IMR-90 (cell line): Measurements from ENCODE around the gene UAP1. TPM values are rescaled to one million over a fixed set of nuclear protein-coding genes. Genes with fewer than 3 reads are reported as not detected.

ENCODE experiments used
- ATAC-seq: fragments of 200-7000 bp; cut with Tn5 transposase; 2 replicates; pipeline ENCODE4 v1.9.1; 2020; ENCODE audit warnings: low read depth, mild to moderate bottlenecking, moderate library complexity
- BruUV-seq: library from RNA; stranded (reverse); fragments of 400-500 nt; replicated peaks from 2 replicates; lab custom pipeline; 2021; lab: Mats Ljungman, UMichigan
- CTCF ChIA-PET: fragments of 300-600 bp; formaldehyde crosslinking; extraction: SDS; loops from one replicate; lab custom pipeline; 2021; ENCODE audit warnings: antibody characterized with exemption; lab: Yijun Ruan, JAX
- POLR2A ChIA-PET: fragments of 300-600 bp; sonication (Branson Sonifier 250); formaldehyde crosslinking; loops from one replicate; lab custom pipeline; 2022; ENCODE audit warnings: antibody characterized with exemption; ENCODE audit not compliant: unreplicated experiment; lab: Charles Lee
- DNase-seq: peaks from one replicate; pipeline ENCODE4 v3.0.0; 2013
- H2AFZ ChIP-seq: replicated peaks from 2 replicates; pipeline ENCODE3; 2013; ENCODE audit warnings: low read length, mild to moderate bottlenecking; ENCODE audit not compliant: poor library complexity
- H2AK5ac ChIP-seq: 2 replicates; pipeline ENCODE4 v1.6.1; 2013; ENCODE audit warnings: low read depth, low read length, inconsistent platforms
- H2AK9ac ChIP-seq: replicated peaks from 2 replicates; pipeline ENCODE3; 2013; ENCODE audit warnings: mild to moderate bottlenecking, low read depth, low read length, moderate library complexity; ENCODE audit not compliant: poor library complexity
- H2BK120ac ChIP-seq: 2 replicates; pipeline ENCODE4 v1.6.1; 2013; ENCODE audit warnings: low read depth, low read length, inconsistent platforms
- H2BK15ac ChIP-seq: 3 replicates; pipeline ENCODE4 v1.6.1; 2013; ENCODE audit warnings: low read depth, low read length, inconsistent platforms
- H2BK20ac ChIP-seq: 2 replicates; pipeline ENCODE4 v1.6.1; 2013; ENCODE audit warnings: low read depth, mild to moderate bottlenecking, inconsistent platforms, low read length, moderate library complexity
- H2BK5ac ChIP-seq: 2 replicates; pipeline ENCODE4 v1.6.1; 2013; ENCODE audit warnings: mild to moderate bottlenecking, low read depth, low read length, inconsistent platforms; ENCODE audit not compliant: poor library complexity, severe bottlenecking
- H3K14ac ChIP-seq: replicated peaks from 2 replicates; pipeline ENCODE4 v1.6.1; 2013; ENCODE audit warnings: low read depth, low read length, inconsistent platforms
- H3K18ac ChIP-seq: 2 replicates; pipeline ENCODE4 v1.6.1; 2013; ENCODE audit warnings: low read depth, low read length, control low read depth
- H3K23ac ChIP-seq: 2 replicates; pipeline ENCODE4 v1.6.1; 2013; ENCODE audit warnings: low read depth, low read length, inconsistent platforms
- H3K27ac ChIP-seq: 2 replicates; pipeline ENCODE4 v1.5.1; 2013; ENCODE audit warnings: mild to moderate bottlenecking, control low read depth, low read length; ENCODE audit not compliant: insufficient read depth
- H3K27me3 ChIP-seq: 2 replicates; pipeline ENCODE4 v1.6.1; 2013; ENCODE audit warnings: low read length; ENCODE audit not compliant: control insufficient read depth, insufficient read depth
- H3K36me3 ChIP-seq: 2 replicates; pipeline ENCODE4 v1.6.1; 2013; ENCODE audit warnings: low read length, mixed read lengths; ENCODE audit not compliant: control insufficient read depth, insufficient read depth
- H3K4ac ChIP-seq: 2 replicates; pipeline ENCODE4 v1.6.1; 2013; ENCODE audit warnings: low read depth, low read length, inconsistent platforms
- H3K4me1 ChIP-seq: 2 replicates; pipeline ENCODE4 v1.6.1; 2013; ENCODE audit warnings: low read length, mixed read lengths; ENCODE audit not compliant: control insufficient read depth, insufficient read depth
- H3K4me2 ChIP-seq: 2 replicates; pipeline ENCODE4 v1.6.1; 2013; ENCODE audit warnings: low read depth, mild to moderate bottlenecking, control low read depth, low read length, moderate library complexity
- H3K4me3 ChIP-seq: 2 replicates; pipeline ENCODE4 v1.5.1; 2013; ENCODE audit warnings: low read depth, mild to moderate bottlenecking, control low read depth, low read length, moderate library complexity; ENCODE audit not compliant: insufficient read depth
- H3K56ac ChIP-seq: 2 replicates; pipeline ENCODE4 v1.6.1; 2013; ENCODE audit warnings: low read length, inconsistent platforms; ENCODE audit not compliant: insufficient read depth; ENCODE audit errors: extremely low read depth
- H3K79me1 ChIP-seq, 2 experiments: 2 replicates each; pipeline ENCODE4 v1.6.1; 2013; ENCODE audit warnings: low read length in 2 of 2, inconsistent platforms in 1 of 2, low read depth in 1 of 2
- H3K9ac ChIP-seq: 2 replicates; pipeline ENCODE4 v1.6.1; 2013; ENCODE audit warnings: low read depth, low read length, control low read depth
- H3K9me1 ChIP-seq: 2 replicates; pipeline ENCODE4 v1.6.1; 2013; ENCODE audit warnings: low read length, inconsistent platforms; ENCODE audit not compliant: insufficient read depth
- H3K9me3 ChIP-seq: 2 replicates; pipeline ENCODE4 v1.6.1; 2013; ENCODE audit warnings: low read length; ENCODE audit not compliant: control insufficient read depth, insufficient read depth
- H4K20me1 ChIP-seq: 2 replicates; pipeline ENCODE4 v1.6.1; 2013; ENCODE audit warnings: low read length, inconsistent platforms; ENCODE audit not compliant: insufficient read depth
- H4K5ac ChIP-seq: 2 replicates; pipeline ENCODE4 v1.6.1; 2013; ENCODE audit warnings: mild to moderate bottlenecking, low read depth, low read length, control low read depth
- H4K8ac ChIP-seq, 2 experiments: 2 replicates each; pipeline ENCODE4 v1.6.1; 2013; ENCODE audit warnings: low read depth in 2 of 2, low read length in 2 of 2, control low read depth in 1 of 2, inconsistent platforms in 1 of 2
- H4K91ac ChIP-seq: 2 replicates; pipeline ENCODE4 v1.6.1; 2013; ENCODE audit warnings: low read depth, low read length, inconsistent platforms; ENCODE audit not compliant: insufficient read depth
- MAFK ChIP-seq: IDR thresholded peaks from 2 replicates; pipeline ENCODE4 v1.6.1; 2012; ENCODE audit warnings: low read depth, low read length, improper control_type of control experiment
- POLR2A ChIP-seq: IDR thresholded peaks from 2 replicates; pipeline ENCODE4 v1.6.1; 2012; ENCODE audit warnings: mild to moderate bottlenecking, low read depth, low read length
- WGBS, 2 experiments: methylation state at CpG; one replicate each; pipeline versions ENCODE4 v1.1.5 to v1.1.7; 2013; ENCODE audit warnings: missing lambda C conversion rate in 2 of 2; ENCODE audit not compliant: insufficient read length in 1 of 2; ENCODE audit errors: extremely low coverage in 2 of 2; 5-methylcytosine and 5-hydroxymethylcytosine counted together
- dilution Hi-C: fragments of 300-500 bp; cut with HindIII; formaldehyde crosslinking; loops from one replicate; pipeline ENCODE4 v1.14.3; 2018; ENCODE audit warnings: low sequenced_read_pairs; ENCODE audit not compliant: unreplicated experiment
- in situ Hi-C: fragments of 300-500 bp; cut with MboI; formaldehyde crosslinking; loops from 3 replicates; pipeline ENCODE4 v1.14.3; 2019; ENCODE audit warnings: low sequenced_read_pairs, inconsistent platforms, mixed read lengths
- intact Hi-C: fragments of 100-400 bp; cut with micrococcal nuclease; formaldehyde crosslinking; loops from 2 replicates; pipeline ENCODE4 v1.10.0; 2022
- polyA plus RNA-seq, 3 experiments: library from polyadenylated mRNA; depleted of rRNA; stranded (reverse); fragments of >200 nt; gene quantifications; 2 replicates each; pipeline ENCODE4 v1.2.3, GENCODE V29; 2012; ENCODE audit warnings: low replicate concordance in 1 of 3
- total RNA-seq: library from RNA; depleted of rRNA; stranded (reverse); fragments of >200 nt; gene quantifications from 2 replicates; pipeline ENCODE4 v1.2.3, GENCODE V29; 2012

The UAP1 gene
- total and polyA plus RNA-seq, 2 of the 4 experiments (the other 2 are of a cell fraction): 93.4 to 196 TPM

- no CpG with 5 or more reads among the region's 3 CpGs for WGBS, 2 experiments
- no peak overlapping the region for H2BK5ac ChIP-seq
- H3K27ac ChIP-seq: no peak overlapping the region
- H3K9me3 ChIP-seq: no peaks in the 10 kb centered on the region
- H2BK15ac ChIP-seq: no peak overlapping the region
- no peak overlapping the region for H2AK5ac ChIP-seq
- H3K56ac ChIP-seq: no peak overlapping the region
- no peak overlapping the region for H3K4me2 ChIP-seq
- in situ Hi-C loops (no loop called here), intact Hi-C loops (no loop called here), dilution Hi-C loops (no loop called here)
- no peak overlapping the region for H2BK20ac ChIP-seq
- no peaks in the 10 kb centered on the region for H3K27me3 ChIP-seq
- no peak overlapping the region for H2AK9ac ChIP-seq
- TF ChIP-seq MAFK (peak; percentile 79), POLR2A (no peak)
- peaks cover 31% of the 10 kb centered on the region for H3K9me1 ChIP-seq
- no peak overlapping the region for H3K4me3 ChIP-seq
- no peak overlapping the region for H3K4ac ChIP-seq
- H3K79me1 ChIP-seq: peaks cover 26 to 87% of the 10 kb centered on the region in 2 experiments; a peak in 3 of 4 replicates
- ATAC-seq (no peak), DNase-seq (no peak)
- no peak overlapping the region for H2AFZ ChIP-seq
- peak overlapping the region; percentile 59; the same call in 1 of the 2 replicates for H4K5ac ChIP-seq
- H3K18ac ChIP-seq: no peak overlapping the region
- no peak overlapping the region for H4K91ac ChIP-seq
- peaks cover 94% of the 10 kb centered on the region for H4K20me1 ChIP-seq
- POLR2A ChIA-PET: interaction anchor here (1.1 kb wide), 1 partner anchor 13 kb away, joined by 3 read pairs; no protein-coding TSS in a partner anchor
- no peak overlapping the region for H3K14ac ChIP-seq
- H4K8ac ChIP-seq: no peak overlapping the region
- peaks cover 8% of the 10 kb centered on the region for H3K36me3 ChIP-seq
- H3K23ac ChIP-seq: no peak overlapping the region
- no TSS peak for BruUV-seq
- no peak overlapping the region for H2BK120ac ChIP-seq
- H3K4me1 ChIP-seq: peaks cover 7% of the 10 kb centered on the region
- H3K9ac ChIP-seq: no peak overlapping the region
- CTCF ChIA-PET: no interaction called here
These were observed 83.4 kb downstream of the UAP1 start for GRCh38 chr1:162644986-162645314.
